Astrocyte of the spinal cord (primary cell): ENCODE results near the gene RASSF5.

Experiments used
- DNase-seq: peaks from one replicate; pipeline ENCODE4 v3.0.0; 2011; ENCODE audit warnings: low read depth, low spot score
- H3K4me3 ChIP-seq: 2 replicates; pipeline ENCODE4 v1.5.1; 2011; ENCODE audit warnings: low read depth, mild to moderate bottlenecking, low read length, moderate library complexity
- CTCF ChIP-seq: IDR thresholded peaks from 2 replicates; pipeline ENCODE4 v1.5.1; 2012; ENCODE audit warnings: low read depth, mild to moderate bottlenecking, low read length, inconsistent platforms
- in situ Hi-C: cut with HindIII; loops from 2 replicates; pipeline ENCODE4 v1.10.0; 2017; ENCODE audit warnings: low sequenced_read_pairs

Gene RASSF5

GRCh38 chr1:206550446-206550845 lies 43.1 kb downstream of the RASSF5 start:
- no peak for TF ChIP-seq CTCF
- DNase-seq = no peak
- no peak overlapping the region for H3K4me3 ChIP-seq
- in situ Hi-C loops = no loop called here

- no peak overlapping the region for H3K4me3 ChIP-seq
- no peak for DNase-seq
- in situ Hi-C loops = no loop called here
- TF ChIP-seq CTCF = no peak
These were observed 44.1 kb downstream of the RASSF5 start for GRCh38 chr1:206551296-206551985.

DNA sequence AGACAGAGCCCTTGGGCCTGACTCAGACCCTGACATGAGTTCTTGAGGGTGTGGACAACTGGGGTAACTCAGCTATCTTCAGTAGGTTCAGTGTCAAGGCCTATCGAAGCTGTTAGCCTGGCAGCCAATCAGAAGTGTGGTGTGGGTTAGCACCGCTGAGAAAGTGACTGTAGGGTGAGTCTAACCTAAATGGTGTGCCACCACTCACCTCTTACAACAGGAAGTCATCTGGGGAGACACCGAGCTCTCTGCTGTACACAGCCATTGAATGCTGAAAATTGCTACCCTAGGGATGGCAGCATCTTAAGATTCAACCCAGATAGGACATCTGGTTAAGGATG lies 44.6 kb downstream of the RASSF5 start:
- DNase-seq = no peak
- no peak overlapping the region for H3K4me3 ChIP-seq
- in situ Hi-C loops = no loop called here
- no peak for TF ChIP-seq CTCF

GRCh38 chr1:206554211-206554610 lies 46.9 kb downstream of the RASSF5 start:
- H3K4me3 ChIP-seq = no peak overlapping the region
- no peak for DNase-seq
- no peak for TF ChIP-seq CTCF
- in situ Hi-C loops = no loop called here

- no peak for TF ChIP-seq CTCF
- in situ Hi-C loops = no loop called here
These were observed 47.6 kb downstream of the RASSF5 start for GRCh38 chr1:206554701-206555472.

DNA sequence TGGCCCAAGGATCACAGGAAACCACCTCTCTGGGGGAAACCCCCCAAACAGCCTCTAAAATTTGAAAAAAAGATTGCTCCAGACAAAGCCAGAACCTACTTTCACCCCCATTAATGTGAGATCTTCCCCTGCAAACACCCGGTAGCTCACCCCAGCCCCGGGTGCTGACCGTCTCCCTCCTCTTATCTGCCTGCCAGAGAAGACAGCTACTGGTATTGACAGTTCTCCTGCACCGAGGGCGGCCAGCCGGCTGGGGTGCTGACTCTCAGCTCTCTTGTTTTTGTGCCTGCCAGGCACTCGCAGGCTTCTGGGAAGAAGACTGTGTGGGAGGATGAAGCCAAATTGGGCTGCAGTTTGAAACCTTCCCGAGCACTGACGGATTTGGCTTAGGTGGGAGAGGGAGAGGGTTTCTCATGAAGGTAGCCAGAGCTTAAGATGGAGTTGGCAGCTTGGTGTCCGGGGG lies 48.2 kb downstream of the RASSF5 start:
- DNase-seq = no peak
- no peak for TF ChIP-seq CTCF
- no peak overlapping the region for H3K4me3 ChIP-seq
- in situ Hi-C loops = no loop called here

More at GRCh38 chr1:206554701-206555472, 47.6 kb downstream of the RASSF5 start:
- no peak overlapping the region for H3K4me3 ChIP-seq
- DNase-seq = no peak
